H9 (cell line): ENCODE results near the gene CABLES1. TPM values are rescaled to one million over a fixed set of nuclear protein-coding genes. Genes with fewer than 3 reads are reported as not detected.

Source experiments
- DNase-seq: peaks from one replicate; pipeline ENCODE4 v3.0.0-alpha.2; 2017
- H2AFZ ChIP-seq: one replicate; pipeline ENCODE4 v1.6.1; 2013; ENCODE audit warnings: mild to moderate bottlenecking, low read length, control low read depth, moderate library complexity
- H2AK5ac ChIP-seq: 2 replicates; pipeline ENCODE4 v1.6.1; 2013; ENCODE audit warnings: low read length, control low read depth, mixed read lengths; ENCODE audit not compliant: insufficient read length
- H2BK120ac ChIP-seq: one replicate; pipeline ENCODE4 v1.6.1; 2013; ENCODE audit warnings: low read depth, mild to moderate bottlenecking, low read length, control low read depth, inconsistent platforms; ENCODE audit not compliant: poor library complexity, severe bottlenecking
- H2BK12ac ChIP-seq: 2 replicates; pipeline ENCODE4 v1.6.1; 2013; ENCODE audit warnings: low read length, control low read depth, mixed read lengths, low read depth; ENCODE audit not compliant: insufficient read length
- H2BK15ac ChIP-seq: 2 replicates; pipeline ENCODE4 v1.6.1; 2013; ENCODE audit warnings: low read depth, low read length, control low read depth
- H2BK20ac ChIP-seq: one replicate; pipeline ENCODE4 v1.6.1; 2013; ENCODE audit warnings: low read depth, mild to moderate bottlenecking, low read length, control low read depth, inconsistent platforms; ENCODE audit not compliant: poor library complexity, severe bottlenecking
- H2BK5ac ChIP-seq: 2 replicates; pipeline ENCODE4 v1.6.1; 2013; ENCODE audit warnings: low read length, control low read depth, mixed read lengths; ENCODE audit not compliant: insufficient read length
- H3K14ac ChIP-seq: 2 replicates; pipeline ENCODE4 v1.6.1; 2013; ENCODE audit warnings: low read length, control low read depth; ENCODE audit not compliant: insufficient read depth
- H3K18ac ChIP-seq: 2 replicates; pipeline ENCODE4 v1.6.1; 2013; ENCODE audit warnings: low read depth, mild to moderate bottlenecking, mixed read lengths, low read length, control low read depth; ENCODE audit not compliant: insufficient read length
- H3K23ac ChIP-seq: 2 replicates; pipeline ENCODE4 v1.6.1; 2013; ENCODE audit warnings: low read length, control low read depth, mixed read lengths, low read depth; ENCODE audit not compliant: insufficient read length
- H3K23me2 ChIP-seq: 2 replicates; pipeline ENCODE4 v1.6.1; 2013; ENCODE audit warnings: low read depth, mild to moderate bottlenecking, mixed read lengths, low read length, control low read depth; ENCODE audit not compliant: insufficient read length, poor library complexity, severe bottlenecking
- H3K27ac ChIP-seq: 2 replicates; pipeline ENCODE4 v1.5.1; 2013; ENCODE audit warnings: low read length, control low read depth, mixed read lengths, low read depth; ENCODE audit not compliant: insufficient read length
- H3K27me3 ChIP-seq: 2 replicates; pipeline ENCODE4 v1.6.1; 2013; ENCODE audit warnings: low read length, control low read depth, inconsistent platforms; ENCODE audit not compliant: insufficient read depth
- H3K4ac ChIP-seq: 2 replicates; pipeline ENCODE4 v1.6.1; 2013; ENCODE audit warnings: low read depth, mild to moderate bottlenecking, control low read depth, inconsistent platforms, low read length, moderate library complexity
- H3K4me1 ChIP-seq: 2 replicates; pipeline ENCODE4 v1.6.1; 2013; ENCODE audit warnings: low read length, control low read depth, inconsistent platforms; ENCODE audit not compliant: insufficient read depth
- H3K4me2 ChIP-seq: 2 replicates; pipeline ENCODE4 v1.6.1; 2013; ENCODE audit warnings: low read length, control low read depth, mixed read lengths; ENCODE audit not compliant: insufficient read length, insufficient read depth
- H3K56ac ChIP-seq: 2 replicates; pipeline ENCODE4 v1.6.1; 2013; ENCODE audit warnings: low read depth, mild to moderate bottlenecking, mixed read lengths, low read length, control low read depth; ENCODE audit not compliant: insufficient read length
- H3K79me1 ChIP-seq: 2 replicates; pipeline ENCODE4 v1.6.1; 2013; ENCODE audit warnings: low read depth, mild to moderate bottlenecking, moderate library complexity, low read length, control low read depth, inconsistent platforms; ENCODE audit not compliant: insufficient read depth, poor library complexity, severe bottlenecking
- H3K79me2 ChIP-seq: 2 replicates; pipeline ENCODE4 v1.6.1; 2013; ENCODE audit warnings: low read length, control low read depth, inconsistent platforms; ENCODE audit not compliant: insufficient read depth
- H3K9ac ChIP-seq: 2 replicates; pipeline ENCODE4 v1.6.1; 2013; ENCODE audit warnings: low read length, control low read depth, mixed read lengths; ENCODE audit not compliant: insufficient read length; ENCODE audit errors: extremely low read depth
- H3K9me3 ChIP-seq: one replicate; pipeline ENCODE4 v1.6.1; 2013; ENCODE audit warnings: low read depth, low read length, inconsistent platforms; ENCODE audit not compliant: control insufficient read depth
- H3T11ph ChIP-seq: one replicate; pipeline ENCODE4 v1.6.1; 2013; ENCODE audit warnings: mild to moderate bottlenecking, low read length, control low read depth, inconsistent platforms
- H4K20me1 ChIP-seq: one replicate; pipeline ENCODE4 v1.6.1; 2013; ENCODE audit not compliant: control insufficient read depth, insufficient read length, insufficient read depth
- H4K5ac ChIP-seq: 2 replicates; pipeline ENCODE4 v1.6.1; 2013; ENCODE audit warnings: low read depth, mild to moderate bottlenecking, mixed read lengths, low read length, control low read depth; ENCODE audit not compliant: insufficient read length
- H4K8ac ChIP-seq: replicated peaks from 2 replicates; pipeline ENCODE4 v1.6.1; 2013; ENCODE audit warnings: low read length, control low read depth, mixed read lengths, low read depth; ENCODE audit not compliant: insufficient read length
- H4K91ac ChIP-seq: 2 replicates; pipeline ENCODE4 v1.6.1; 2013; ENCODE audit warnings: low read depth, mild to moderate bottlenecking, moderate library complexity, mixed read lengths, low read length, control low read depth; ENCODE audit not compliant: insufficient read length
- H3K27ac Mint-ChIP-seq, 3 experiments: 2 replicates in 2 of 3; 3 replicates in 1 of 3; pipeline ENCODE4 v1.8.0; 2020 to 2021; ENCODE audit warnings: mixed read lengths in 3 of 3, mild to moderate bottlenecking in 1 of 3, moderate library complexity in 1 of 3
- H3K27me3 Mint-ChIP-seq: 2 replicates; pipeline ENCODE4 v1.8.0; 2021; ENCODE audit warnings: low read depth, mild to moderate bottlenecking, moderate library complexity, mixed read lengths
- H3K36me3 Mint-ChIP-seq, 3 experiments: 2 replicates in 2 of 3; 3 replicates in 1 of 3; pipeline ENCODE4 v1.8.0; 2020 to 2021; ENCODE audit warnings: low read depth in 3 of 3, mixed read lengths in 3 of 3; ENCODE audit not compliant: insufficient read depth in 1 of 3
- H3K4me1 Mint-ChIP-seq, 2 experiments: 2 replicates each; pipeline ENCODE4 v1.8.0; 2020; ENCODE audit warnings: mixed read lengths in 2 of 2
- H3K4me3 Mint-ChIP-seq, 2 experiments: 2 replicates in 1 of 2; 3 replicates in 1 of 2; pipeline ENCODE4 v1.8.0; 2020 to 2021; ENCODE audit warnings: mild to moderate bottlenecking in 2 of 2, mixed read lengths in 2 of 2, moderate library complexity in 1 of 2
- H3K9me3 Mint-ChIP-seq, 2 experiments: 2 replicates in 1 of 2; 3 replicates in 1 of 2; pipeline ENCODE4 v1.8.0; 2020; ENCODE audit warnings: mild to moderate bottlenecking in 2 of 2, mixed read lengths in 2 of 2, moderate library complexity in 1 of 2
- CTCF ChIP-seq: fragments of 200-600 bp; sonication (generic); conservative IDR thresholded peaks from 3 replicates; pipeline ENCODE4 v1.8.0; 2021; ENCODE audit warnings: antibody characterized with exemption, mild to moderate bottlenecking
- WGBS: extraction: QIAGEN DNeasy Blood & Tissue Kit; methylation state at CpG from one replicate; pipeline ENCODE4 v1.1.7; 2013; ENCODE audit warnings: missing lambda C conversion rate, low lambda C conversion rate, mixed read lengths; ENCODE audit not compliant: insufficient read length; ENCODE audit errors: extremely low coverage; 5-methylcytosine and 5-hydroxymethylcytosine counted together
- total RNA-seq: library from RNA; stranded (reverse); gene quantifications from 2 replicates; pipeline ENCODE4 v1.2.1, GENCODE V29; 2021

CABLES1 gene
- total RNA-seq, 1 experiment from 2014 or later, result 27.1 TPM

GRCh38 chr18:23122334-23123229, 12.7 kb upstream of the CABLES1 start:
- no peak overlapping the region for H4K8ac ChIP-seq
- no peak overlapping the region for H2BK120ac ChIP-seq
- no peak overlapping the region for H3K23ac ChIP-seq
- no peak overlapping the region for H3K56ac ChIP-seq
- H3K4me2 ChIP-seq, result no peak overlapping the region
- H3K36me3 Mint-ChIP-seq, result no peaks in the 10 kb centered on the region
- H3K23me2 ChIP-seq, result no peaks in the 10 kb centered on the region
- H2BK15ac ChIP-seq, result no peak overlapping the region
- H3K27me3 Mint-ChIP-seq, result peaks cover 8% of the 10 kb centered on the region
- H3K18ac ChIP-seq, result no peak overlapping the region
- no peaks in the 10 kb centered on the region for H3K4me1 ChIP-seq
- H4K91ac ChIP-seq, result no peak overlapping the region
- H3K4ac ChIP-seq, result no peak overlapping the region
- H4K5ac ChIP-seq, result no peak overlapping the region
- no peaks in the 10 kb centered on the region for H3K9me3 Mint-ChIP-seq
- H3K27ac Mint-ChIP-seq, result peak overlapping the region in 1 of 3 experiments; percentile 60; a peak in 1 of 7 replicates
- no peak overlapping the region for H2BK12ac ChIP-seq
- H3K79me1 ChIP-seq, result no peaks in the 10 kb centered on the region
- no peak overlapping the region for H2AK5ac ChIP-seq
- H3K14ac ChIP-seq, result no peak overlapping the region
- WGBS, result no CpG with 5 or more reads among the region's 15 CpGs
- H2AFZ ChIP-seq, result no peak overlapping the region
- H3T11ph ChIP-seq, result no peak overlapping the region
- H3K27me3 ChIP-seq, result no peaks in the 10 kb centered on the region
- H3K4me1 Mint-ChIP-seq, result peaks cover 16 to 22% of the 10 kb centered on the region in 2 experiments
- no peak for DNase-seq
- no peak overlapping the region for H3K27ac ChIP-seq
- H2BK5ac ChIP-seq, result no peak overlapping the region
- H3K79me2 ChIP-seq, result no peaks in the 10 kb centered on the region
- H3K4me3 Mint-ChIP-seq, result no peak overlapping the region; a peak in 1 of 5 replicates
- no peaks in the 10 kb centered on the region for H3K9me3 ChIP-seq
- no peaks in the 10 kb centered on the region for H4K20me1 ChIP-seq
- H2BK20ac ChIP-seq, result no peak overlapping the region
- H3K9ac ChIP-seq, result no peak overlapping the region
- TF ChIP-seq CTCF, result no peak
